ENCODE measurements around the gene RD3L.

Gene RD3L

DNA sequence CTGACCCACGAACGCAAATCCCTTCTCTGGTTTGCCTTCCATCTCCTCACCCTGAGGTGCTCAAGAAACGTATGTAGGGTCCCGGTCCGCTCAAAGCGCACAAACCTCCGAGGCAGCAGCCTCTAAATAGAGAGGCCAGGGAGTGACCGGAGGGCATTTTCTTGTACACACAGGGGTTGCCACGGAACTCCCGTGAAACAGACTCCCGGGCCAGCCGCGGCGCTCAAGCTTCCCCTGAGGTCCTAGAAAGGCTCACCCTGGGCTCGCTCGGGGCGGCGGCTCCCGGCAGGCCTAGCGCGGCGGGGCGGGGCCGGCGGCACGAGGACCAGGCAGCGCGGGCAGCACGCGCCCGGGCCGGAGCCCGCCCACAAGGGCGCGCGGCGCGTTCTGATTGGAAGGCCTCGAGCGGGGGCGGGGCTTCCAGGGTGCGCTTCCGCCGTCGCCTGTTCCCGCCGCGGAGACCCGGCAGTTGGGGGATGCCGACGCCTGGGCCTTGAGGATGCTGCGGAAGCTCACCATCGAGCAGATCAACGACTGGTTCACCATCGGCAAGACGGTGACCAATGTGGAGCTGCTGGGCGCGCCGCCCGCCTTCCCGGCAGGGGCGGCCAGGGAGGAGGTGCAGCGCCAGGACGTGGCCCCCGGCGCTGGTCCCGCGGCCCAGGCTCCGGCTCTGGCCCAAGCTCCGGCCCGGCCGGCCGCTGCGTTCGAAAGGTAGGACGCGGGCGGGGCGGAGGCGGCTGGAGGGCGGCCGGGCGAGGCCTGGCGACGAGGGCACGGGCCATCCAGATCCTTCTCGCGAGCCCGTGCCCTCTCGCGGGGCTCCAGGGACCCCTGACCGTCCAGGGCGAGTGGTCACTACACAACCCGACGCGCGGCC lies 14.1 kb downstream of the RD3L start, which contains the start of gene TDRD9:
TDRD9 (plus strand) TSS at position 446 of the 880 bp plus-strand sequence; CDS start at position 500, 54 bp downstream.
- H2AFZ ChIP-seq (ENCODE audit: low read depth, low read length), result no peak within 1 kb of the TSS
- H3K4me3 ChIP-seq (ENCODE audit: low read depth in 1 of 2, low read length in 2 of 2), result no peak within 1 kb of the TSS
- no peak within 1 kb of the TSS for H3K9ac ChIP-seq (ENCODE audit: low read depth, low read length)
- H3K36me3 ChIP-seq (ENCODE audit: insufficient read depth, low read length), result no peaks in the 10 kb centered on the region
- no peak for DNase-seq
- H3K9me3 ChIP-seq (ENCODE audit: insufficient read depth, low read length, severe bottlenecking), result no peaks in the 10 kb centered on the region
- no peak within 1 kb of the TSS for H3K27ac ChIP-seq (ENCODE audit: low read length)
- H3K4me2 ChIP-seq (ENCODE audit: insufficient read depth, low read length), result no peak within 1 kb of the TSS
- TF ChIP-seq, protein P1, sequence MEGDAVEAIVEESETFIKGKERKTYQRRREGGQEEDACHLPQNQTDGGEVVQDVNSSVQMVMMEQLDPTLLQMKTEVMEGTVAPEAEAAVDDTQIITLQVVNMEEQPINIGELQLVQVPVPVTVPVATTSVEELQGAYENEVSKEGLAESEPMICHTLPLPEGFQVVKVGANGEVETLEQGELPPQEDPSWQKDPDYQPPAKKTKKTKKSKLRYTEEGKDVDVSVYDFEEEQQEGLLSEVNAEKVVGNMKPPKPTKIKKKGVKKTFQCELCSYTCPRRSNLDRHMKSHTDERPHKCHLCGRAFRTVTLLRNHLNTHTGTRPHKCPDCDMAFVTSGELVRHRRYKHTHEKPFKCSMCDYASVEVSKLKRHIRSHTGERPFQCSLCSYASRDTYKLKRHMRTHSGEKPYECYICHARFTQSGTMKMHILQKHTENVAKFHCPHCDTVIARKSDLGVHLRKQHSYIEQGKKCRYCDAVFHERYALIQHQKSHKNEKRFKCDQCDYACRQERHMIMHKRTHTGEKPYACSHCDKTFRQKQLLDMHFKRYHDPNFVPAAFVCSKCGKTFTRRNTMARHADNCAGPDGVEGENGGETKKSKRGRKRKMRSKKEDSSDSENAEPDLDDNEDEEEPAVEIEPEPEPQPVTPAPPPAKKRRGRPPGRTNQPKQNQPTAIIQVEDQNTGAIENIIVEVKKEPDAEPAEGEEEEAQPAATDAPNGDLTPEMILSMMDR (IDR thresholded peaks at IDR 0.05; ENCODE audit: borderline replicate concordance, extremely low read depth, low read length, poor library complexity, severe bottlenecking), result no peak
- no peak for TF ChIP-seq EZH2 (IDR thresholded peaks at IDR 0.05; ENCODE audit: borderline replicate concordance, low read depth, low read length, severe bottlenecking)
- H3K4me1 ChIP-seq (ENCODE audit: insufficient read depth, low read length), result no peaks in the 10 kb centered on the region
- no peaks in the 10 kb centered on the region for H3K79me2 ChIP-seq (ENCODE audit: insufficient read depth, low read length)
- peaks cover 7% of the 10 kb centered on the region for H3K27me3 ChIP-seq (ENCODE audit: insufficient read depth, low read length, poor library complexity)
- no peak for ATAC-seq (ENCODE audit: insufficient read depth, low read depth)
- no peaks in the 10 kb centered on the region for H4K20me1 ChIP-seq (ENCODE audit: insufficient read depth, low read length)

DNA sequence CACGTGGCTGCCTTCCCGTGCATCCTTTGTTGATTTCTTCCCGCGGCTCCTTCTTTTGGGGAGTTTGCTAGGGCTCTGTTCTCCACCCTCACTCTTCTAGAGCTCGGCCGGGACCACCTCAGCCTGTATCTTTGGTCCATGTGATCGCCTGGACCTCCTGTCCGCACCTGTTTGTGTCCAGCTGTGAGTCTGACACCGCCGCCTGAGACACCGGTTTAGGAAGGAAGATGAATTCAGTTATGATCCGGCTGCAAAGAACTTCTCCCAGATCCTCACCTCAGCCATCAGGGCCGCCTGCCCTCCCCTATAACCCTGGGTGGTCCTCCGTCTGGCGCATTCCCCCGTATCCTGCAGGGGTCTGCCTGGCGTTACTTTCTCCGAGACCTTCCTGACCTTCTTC lies 14.8 kb downstream of the RD3L start:
- ATAC-seq (ENCODE audit: insufficient read depth, low read depth) (no peak), DNase-seq (no peak)
- TF ChIP-seq, protein P1 (IDR thresholded peaks at IDR 0.05; ENCODE audit: borderline replicate concordance, extremely low read depth, low read length, poor library complexity, severe bottlenecking), result no peak
- no peak for TF ChIP-seq EZH2 (IDR thresholded peaks at IDR 0.05; ENCODE audit: borderline replicate concordance, low read depth, low read length, severe bottlenecking)
- H3K9me3 ChIP-seq (ENCODE audit: insufficient read depth, low read length, severe bottlenecking), result no peaks in the 10 kb centered on the region
- no peak overlapping the region for H2AFZ ChIP-seq (ENCODE audit: low read depth, low read length)
- no peak overlapping the region for H3K9ac ChIP-seq (ENCODE audit: low read depth, low read length)
- no peaks in the 10 kb centered on the region for H4K20me1 ChIP-seq (ENCODE audit: insufficient read depth, low read length)
- no peaks in the 10 kb centered on the region for H3K79me2 ChIP-seq (ENCODE audit: insufficient read depth, low read length)
- peaks cover 2% of the 10 kb centered on the region for H3K27me3 ChIP-seq (ENCODE audit: insufficient read depth, low read length, poor library complexity)
- H3K27ac ChIP-seq (ENCODE audit: low read length), result no peak overlapping the region
- no peaks in the 10 kb centered on the region for H3K4me1 ChIP-seq (ENCODE audit: insufficient read depth, low read length)
- H3K4me3 ChIP-seq (ENCODE audit: low read depth in 1 of 2, low read length in 2 of 2), result no peak overlapping the region
- no peaks in the 10 kb centered on the region for H3K36me3 ChIP-seq (ENCODE audit: insufficient read depth, low read length)
- H3K4me2 ChIP-seq (ENCODE audit: insufficient read depth, low read length), result no peak overlapping the region

DNA sequence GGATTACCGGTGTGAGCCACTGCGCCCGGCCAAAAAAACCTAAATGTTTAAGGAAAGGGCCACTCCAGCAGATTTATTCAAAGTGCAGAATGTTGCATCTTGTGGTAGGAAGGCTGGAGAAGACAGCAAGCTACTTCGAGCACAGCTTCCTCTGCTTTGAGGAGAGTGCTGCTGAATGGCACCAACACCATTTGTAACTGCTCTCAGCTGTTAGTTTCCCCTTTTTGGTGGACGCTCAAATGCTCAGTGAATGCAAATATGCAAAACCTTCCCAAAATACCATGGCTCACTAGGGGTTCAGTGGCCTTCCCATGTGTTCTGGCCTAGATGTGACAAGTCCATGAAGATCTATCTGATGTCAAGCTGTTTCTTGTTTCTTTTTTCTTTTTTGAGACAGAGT lies 17.0 kb downstream of the RD3L start:
- peaks cover 6% of the 10 kb centered on the region; the same call in 1 of the 2 replicates for H3K36me3 ChIP-seq (ENCODE audit: insufficient read depth, low read length)
- no peak for ATAC-seq (ENCODE audit: insufficient read depth, low read depth)
- H3K27ac ChIP-seq (ENCODE audit: low read length), result no peak overlapping the region
- no peak overlapping the region for H3K4me2 ChIP-seq (ENCODE audit: insufficient read depth, low read length)
- H3K9ac ChIP-seq (ENCODE audit: low read depth, low read length), result no peak overlapping the region
- H3K4me1 ChIP-seq (ENCODE audit: insufficient read depth, low read length), result peaks cover 11% of the 10 kb centered on the region
- H3K79me2 ChIP-seq (ENCODE audit: insufficient read depth, low read length), result peaks cover 10% of the 10 kb centered on the region
- no peak overlapping the region for H2AFZ ChIP-seq (ENCODE audit: low read depth, low read length)
- no peak for DNase-seq
- H3K4me3 ChIP-seq (ENCODE audit: low read depth in 1 of 2, low read length in 2 of 2), result no peak overlapping the region
- H3K9me3 ChIP-seq (ENCODE audit: insufficient read depth, low read length, severe bottlenecking), result no peaks in the 10 kb centered on the region
- peaks cover 6% of the 10 kb centered on the region; the same call in 1 of the 2 replicates for H4K20me1 ChIP-seq (ENCODE audit: insufficient read depth, low read length)
- peaks cover 2% of the 10 kb centered on the region for H3K27me3 ChIP-seq (ENCODE audit: insufficient read depth, low read length, poor library complexity)
- TF ChIP-seq, protein P1 (IDR thresholded peaks at IDR 0.05; ENCODE audit: borderline replicate concordance, extremely low read depth, low read length, poor library complexity, severe bottlenecking), result no peak
- TF ChIP-seq EZH2 (IDR thresholded peaks at IDR 0.05; ENCODE audit: borderline replicate concordance, low read depth, low read length, severe bottlenecking), result no peak

Measured in DND-41 (cell line).